HG03175 (cell line): Measurements from ENCODE around the gene IGFBPL1.
"Not testable (repeated sequence)": the region's sequence is repeated elsewhere in the genome, so short reads cannot be mapped to it uniquely, and the experiment has no call there.

ENCODE experiments used
- ATAC-seq: cut with Tn5 transposase; IDR thresholded peaks from one replicate; pipeline ENCODE4 v1.9.1; 2021; ENCODE audit warnings: mild to moderate bottlenecking, moderate library complexity; ENCODE audit not compliant: unreplicated experiment

Gene IGFBPL1

DNA sequence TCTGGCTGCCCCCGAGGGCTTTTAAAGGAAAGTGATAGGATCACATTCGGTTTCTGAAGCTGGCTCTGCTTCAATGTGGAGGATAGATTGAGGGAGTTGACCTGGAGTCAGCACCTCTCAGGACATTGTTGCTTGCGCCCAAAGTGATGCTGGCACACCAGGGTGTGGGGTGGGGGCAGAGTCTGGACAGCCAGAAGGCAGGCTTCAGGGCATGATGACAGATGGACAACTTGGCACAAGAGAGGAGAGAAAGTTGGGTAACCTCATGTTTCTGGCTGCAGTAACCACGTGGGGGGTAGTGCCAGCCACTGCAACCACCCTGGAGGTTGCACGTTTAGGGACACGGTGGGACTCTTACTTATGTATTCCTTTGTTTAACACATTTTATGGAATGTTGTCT, 22.3 kb downstream of the IGFBPL1 start:
- ATAC-seq = no peak

DNA sequence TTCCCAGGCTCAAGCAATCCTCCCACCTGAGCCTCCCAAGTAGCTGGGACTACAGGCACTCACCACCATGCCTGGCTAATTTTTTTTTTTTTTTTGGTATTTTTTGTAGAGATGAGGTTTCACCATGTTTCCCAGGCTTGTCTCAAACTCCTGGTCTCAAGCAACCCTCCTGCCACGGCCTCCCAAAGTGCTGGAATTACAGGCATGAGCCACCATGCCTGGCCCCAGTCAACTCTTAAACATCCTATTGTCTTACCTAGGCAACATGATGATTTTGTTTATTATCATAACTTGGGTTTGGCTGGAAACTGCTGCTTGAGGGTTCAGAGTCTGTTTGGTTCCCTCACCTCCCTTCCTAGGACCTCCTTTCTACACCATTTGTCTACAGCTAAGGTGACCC, 25.1 kb downstream of the IGFBPL1 start:
- ATAC-seq = not testable (repeated sequence)

DNA sequence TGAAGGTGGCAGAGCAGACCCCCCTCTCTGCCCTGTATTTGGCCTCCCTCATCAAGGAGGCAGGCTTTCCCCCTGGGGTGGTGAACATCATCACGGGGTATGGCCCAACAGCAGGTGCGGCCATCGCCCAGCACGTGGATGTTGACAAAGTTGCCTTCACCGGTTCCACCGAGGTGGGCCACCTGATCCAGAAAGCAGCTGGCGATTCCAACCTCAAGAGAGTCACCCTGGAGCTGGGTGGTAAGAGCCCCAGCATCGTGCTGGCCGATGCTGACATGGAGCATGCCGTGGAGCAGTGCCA, 27.9 kb downstream of the IGFBPL1 start:
- no peak for ATAC-seq

DNA sequence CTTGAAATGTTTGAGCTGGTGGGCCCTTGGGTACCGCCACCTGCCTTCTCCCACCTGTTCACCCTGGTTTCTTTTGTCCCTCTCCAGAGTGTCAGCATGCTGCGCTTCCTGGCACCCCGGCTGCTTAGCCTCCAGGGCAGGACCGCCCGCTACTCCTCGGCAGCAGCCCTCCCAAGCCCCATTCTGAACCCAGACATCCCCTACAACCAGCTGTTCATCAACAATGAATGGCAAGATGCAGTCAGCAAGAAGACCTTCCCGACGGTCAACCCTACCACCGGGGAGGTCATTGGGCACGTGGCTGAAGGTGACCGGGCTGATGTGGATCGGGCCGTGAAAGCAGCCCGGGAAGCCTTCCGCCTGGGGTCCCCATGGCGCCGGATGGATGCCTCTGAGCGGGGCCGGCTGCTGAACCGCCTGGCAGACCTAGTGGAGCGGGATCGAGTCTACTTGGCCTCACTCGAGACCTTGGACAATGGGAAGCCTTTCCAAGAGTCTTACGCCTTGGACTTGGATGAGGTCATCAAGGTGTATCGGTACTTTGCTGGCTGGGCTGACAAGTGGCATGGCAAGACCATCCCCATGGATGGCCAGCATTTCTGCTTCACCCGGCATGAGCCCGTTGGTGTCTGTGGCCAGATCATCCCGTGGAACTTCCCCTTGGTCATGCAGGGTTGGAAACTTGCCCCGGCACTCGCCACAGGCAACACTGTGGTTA, 28.4 kb downstream of the IGFBPL1 start:
- no peak for ATAC-seq

DNA sequence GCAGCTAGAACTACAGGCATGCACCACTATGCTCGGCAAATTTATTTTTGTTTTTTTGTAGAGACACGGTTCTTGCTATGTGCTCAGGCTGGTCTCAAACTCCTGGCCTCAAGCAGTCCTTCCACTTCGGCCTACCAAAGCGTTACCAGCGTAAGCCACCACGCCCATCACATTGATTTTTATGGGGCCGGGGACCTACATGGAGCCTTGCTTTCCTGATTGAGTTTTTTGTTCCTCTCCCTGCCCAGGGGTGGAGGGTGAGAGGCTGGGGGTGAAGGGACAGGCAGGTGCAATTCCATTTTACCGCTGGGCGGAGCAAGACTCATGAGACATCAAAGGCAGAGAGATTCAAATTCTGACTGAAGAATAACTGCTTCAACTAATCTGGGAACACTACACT, 29.8 kb downstream of the IGFBPL1 start:
- ATAC-seq = no peak

DNA sequence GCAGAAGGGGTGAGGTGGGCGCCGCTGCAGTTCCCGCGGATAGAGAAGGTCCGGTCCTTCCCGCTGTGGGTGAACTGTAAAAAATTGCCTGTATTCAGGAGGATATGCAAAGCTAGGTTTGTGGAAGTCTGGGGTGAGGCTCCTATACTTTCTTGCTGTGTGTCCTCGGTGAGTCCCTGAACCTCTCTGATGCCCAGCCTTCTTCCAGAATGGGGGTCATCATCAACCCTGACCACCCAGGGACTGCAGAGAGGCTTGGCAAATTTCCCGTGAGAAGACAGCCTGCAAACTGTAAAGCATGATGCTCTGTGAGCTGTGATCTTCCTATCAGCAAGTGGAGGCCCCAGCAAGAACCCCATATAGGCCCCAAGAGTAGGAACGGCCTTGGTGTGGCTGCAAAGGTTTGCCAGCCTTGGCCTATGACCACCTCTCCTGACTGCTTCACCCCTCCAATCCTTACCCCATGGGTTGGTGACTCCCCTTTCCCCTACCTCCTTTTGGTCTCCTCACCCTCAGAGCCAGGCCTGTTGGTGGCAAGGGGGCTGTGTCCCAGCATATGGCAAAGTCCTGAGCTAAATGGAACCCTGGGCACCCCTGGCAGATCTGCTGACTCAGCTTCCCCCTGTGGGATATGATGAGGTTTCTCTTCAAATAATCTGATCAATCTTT, 31.0 kb downstream of the IGFBPL1 start:
- no peak for ATAC-seq

DNA sequence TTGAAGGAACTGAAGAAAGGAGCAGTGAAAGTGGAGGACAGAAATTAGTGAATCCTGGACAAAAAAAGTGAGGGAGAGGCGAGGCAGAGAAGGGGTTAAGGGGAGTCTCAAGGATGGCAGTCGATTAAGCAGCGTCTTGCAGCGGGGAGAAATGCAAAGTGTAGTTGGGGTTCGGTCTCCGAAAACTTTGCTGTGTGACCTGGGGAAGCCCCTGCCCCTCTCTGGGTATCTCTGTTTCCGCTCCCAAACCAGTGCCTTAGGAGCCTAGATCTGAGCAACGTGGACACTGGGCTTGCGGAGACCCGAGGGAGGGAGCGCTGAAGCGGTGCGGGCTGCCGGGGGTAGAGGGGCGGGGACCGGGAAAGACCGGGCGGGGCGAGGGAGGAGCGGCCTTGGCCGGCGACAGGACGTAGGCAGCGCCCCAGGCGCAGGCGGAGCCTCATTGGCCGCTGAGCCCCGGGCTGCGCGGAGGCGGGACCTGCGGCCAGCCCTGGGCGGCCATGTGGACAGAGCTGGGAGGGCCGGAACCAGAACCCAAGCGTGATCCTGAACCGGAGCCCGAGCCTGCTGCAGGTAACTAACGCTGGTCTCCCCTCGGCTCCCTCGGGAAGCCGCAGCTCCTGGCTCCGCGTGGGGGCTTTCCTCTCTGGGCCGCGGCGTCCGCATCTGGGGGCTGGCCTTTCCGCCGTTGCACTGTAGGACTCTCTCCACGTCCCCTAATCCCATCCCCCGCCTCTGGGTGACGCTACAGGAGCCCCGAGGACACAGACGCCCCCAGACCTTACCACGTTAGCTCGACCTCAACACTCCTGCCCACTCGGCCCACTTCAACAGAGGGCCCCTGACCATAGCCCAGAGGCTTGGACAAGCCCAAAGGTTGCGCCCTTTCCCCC, 31.8 kb downstream of the IGFBPL1 start, which contains the start of gene ALDH1B1:
TSS of gene ALDH1B1 (plus strand) at position 468 of the 893 bp plus-strand sequence. CDS start 3,047 bp downstream, outside the sequence.
- ATAC-seq = peak; percentile 99

DNA sequence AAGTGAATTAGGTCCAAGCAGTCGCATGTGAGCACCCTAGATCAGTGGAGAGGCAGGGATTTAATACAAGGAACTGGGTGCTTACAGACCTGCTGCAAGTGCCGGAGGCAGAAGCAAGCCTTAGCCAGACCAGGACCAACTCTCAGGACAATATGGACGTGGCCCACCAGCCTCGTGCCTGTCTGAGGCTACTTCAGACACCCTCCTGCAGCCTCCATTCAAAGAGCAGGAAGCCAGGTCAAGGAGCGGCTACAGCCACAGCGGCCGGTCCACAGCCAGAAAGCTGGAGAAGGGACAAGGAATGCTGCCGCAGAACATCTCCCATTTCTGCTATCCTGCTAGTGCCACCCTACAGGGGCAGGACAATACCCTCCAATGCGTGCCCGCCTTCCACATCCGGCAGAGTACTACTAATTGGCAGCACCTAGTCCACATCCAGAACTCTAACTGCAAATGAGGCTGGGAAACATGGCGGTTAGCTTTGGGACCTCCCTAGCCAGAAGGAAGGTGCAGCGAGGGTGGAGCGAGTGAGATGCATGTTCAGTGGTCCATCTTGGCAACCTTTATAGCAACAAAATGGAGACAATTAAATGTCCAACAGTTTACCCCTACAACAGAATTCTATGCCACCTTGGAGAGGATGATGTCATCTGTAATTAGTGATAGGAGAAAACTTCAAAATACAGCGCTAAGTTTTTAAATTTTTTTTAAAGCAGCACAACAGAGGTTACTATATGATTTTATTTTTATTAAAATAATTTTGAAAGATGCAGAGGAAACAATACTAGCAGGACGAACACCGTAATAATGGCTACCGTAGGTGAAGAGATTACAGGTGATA, 32.8 kb downstream of the IGFBPL1 start:
- ATAC-seq = no peak

DNA sequence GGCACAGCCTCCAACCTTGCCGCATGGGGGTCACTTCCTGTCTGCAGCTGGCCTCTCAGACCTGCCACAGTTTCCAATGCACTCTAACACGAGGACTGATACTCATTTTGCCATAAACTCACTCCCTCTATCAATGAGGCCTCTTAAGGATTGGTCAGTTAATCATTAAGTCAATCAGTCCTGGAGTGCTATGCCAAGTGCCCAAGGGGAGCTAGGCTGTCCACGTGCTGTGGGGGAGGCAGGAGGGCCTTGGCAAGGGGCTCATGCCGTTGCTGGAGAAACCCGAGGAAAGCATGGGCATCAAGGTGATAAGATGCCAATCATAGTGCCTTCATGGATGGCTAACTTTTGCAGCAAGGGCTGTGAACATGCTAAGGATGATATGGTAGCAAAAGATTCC, 33.4 kb downstream of the IGFBPL1 start:
- no peak for ATAC-seq

DNA sequence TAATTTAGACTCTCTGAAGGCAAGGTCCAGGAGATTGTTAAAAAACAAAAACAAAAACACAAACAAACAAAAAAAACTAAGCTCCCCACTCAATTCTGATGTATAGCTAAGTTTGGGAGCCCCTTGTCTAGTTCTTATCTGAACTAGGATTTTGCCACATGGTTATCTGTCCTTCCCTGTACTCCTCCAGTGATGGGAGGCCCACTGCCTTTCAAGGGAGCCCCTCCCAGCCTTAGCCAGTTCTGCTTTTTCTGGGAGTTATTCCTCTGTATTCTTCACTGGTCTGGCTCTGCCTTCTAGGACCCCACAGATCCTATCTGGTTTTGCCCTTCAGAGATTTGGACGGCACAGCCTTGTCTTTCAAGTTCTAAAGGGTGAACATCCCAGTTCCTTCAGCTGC, 33.8 kb downstream of the IGFBPL1 start:
- ATAC-seq = no peak

DNA sequence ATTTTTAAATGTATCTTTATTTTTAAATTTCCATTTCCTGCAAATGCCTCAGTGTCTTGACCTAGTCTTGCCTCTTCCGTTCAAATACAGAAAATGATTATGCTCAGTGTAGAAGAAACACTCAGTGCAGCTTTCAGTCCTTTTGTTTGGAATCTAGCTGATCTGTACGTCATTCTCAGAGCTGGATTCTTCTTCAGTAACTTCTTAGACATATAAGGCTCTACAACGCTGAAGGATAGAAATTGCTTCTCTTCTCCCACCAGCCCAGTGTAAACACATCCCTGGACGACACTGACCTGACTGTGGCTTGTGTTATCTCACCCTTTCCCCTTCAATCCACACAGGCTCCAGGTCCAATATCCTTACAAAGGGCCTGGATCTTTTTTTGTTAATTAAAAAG, 34.9 kb downstream of the IGFBPL1 start:
- ATAC-seq = no peak

DNA sequence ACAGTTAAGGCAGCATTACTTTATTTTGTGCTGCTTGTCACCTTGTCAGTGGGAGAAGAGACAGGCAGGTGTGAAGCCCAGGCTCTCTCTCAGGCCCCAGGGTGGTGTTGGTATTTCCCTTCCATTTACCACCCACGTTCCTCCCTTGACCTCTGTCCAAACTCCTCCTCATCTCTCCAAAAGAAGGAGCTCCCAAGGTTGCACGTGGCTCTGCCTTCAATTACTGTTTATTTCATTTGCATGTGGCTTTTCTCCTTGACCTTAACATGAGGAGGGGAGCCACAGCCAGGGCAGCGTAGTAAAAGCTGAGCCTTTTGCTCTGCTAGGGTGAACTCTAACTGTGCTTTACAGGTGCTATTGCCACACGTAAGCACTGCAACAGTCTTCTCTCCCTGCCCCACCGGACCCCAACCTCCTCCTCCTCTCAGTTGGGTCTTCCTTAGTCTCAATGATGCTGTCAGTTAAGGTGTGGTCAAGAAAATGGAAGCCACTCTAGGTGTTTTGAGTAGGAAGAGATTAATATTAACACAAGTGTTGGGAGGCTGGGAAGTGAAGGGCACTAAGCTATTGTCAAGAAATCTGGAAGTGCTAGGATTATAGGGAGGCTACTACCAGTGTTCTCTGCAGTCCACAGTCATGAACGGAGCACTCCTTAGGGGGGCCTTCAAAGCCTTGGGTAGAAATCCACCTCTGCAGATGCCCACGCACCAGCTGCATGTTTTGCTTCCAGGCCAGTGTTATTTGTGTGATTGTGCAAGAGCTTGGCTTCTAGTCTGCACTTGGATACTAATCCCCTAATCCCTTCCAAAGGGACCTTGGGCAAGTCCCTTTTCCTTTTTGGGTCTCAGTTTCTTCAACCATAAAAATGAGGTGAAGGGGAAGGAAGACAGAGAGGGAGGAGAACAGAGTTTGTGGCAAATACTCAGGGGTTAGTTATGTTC, 35.7 kb downstream of the IGFBPL1 start:
- no peak for ATAC-seq

DNA sequence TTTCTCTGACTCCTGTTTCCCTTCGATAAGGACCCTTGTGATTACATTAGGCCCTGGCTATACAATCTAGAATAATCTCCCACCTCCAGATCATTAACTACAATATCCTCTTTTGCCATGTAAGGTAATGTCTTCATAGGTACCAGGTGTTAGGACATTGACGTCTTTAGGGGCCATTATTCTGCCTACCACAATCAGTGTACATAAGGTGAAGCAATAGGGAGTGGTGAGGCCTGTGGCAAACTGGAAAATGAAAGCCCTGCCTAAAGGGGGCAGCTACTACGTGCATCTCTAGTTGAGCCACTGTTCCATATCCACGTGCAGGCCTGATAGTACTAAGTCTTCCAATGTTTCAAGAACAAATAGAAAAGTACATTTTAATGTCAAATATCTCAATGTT, 36.5 kb downstream of the IGFBPL1 start:
- ATAC-seq = no peak

DNA sequence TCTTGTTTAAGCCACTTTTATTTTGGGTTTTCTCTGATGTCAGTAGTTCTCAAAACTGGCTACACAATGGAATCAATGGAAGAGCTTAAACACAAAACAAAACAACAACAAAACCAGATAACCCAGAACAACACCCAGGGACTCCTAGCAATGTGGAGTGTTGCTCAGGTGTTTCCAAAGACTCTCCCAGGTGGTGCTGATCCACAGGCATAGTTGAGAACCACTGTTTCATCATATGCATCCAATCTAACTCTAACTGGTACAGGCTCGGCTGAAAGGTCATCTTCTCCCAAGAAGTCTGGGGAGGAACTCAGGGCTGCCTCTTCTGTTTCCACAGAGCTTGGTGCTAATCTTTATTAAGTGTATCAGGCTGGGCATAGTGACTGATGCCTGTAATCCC, 37.2 kb downstream of the IGFBPL1 start:
- no peak for ATAC-seq

DNA sequence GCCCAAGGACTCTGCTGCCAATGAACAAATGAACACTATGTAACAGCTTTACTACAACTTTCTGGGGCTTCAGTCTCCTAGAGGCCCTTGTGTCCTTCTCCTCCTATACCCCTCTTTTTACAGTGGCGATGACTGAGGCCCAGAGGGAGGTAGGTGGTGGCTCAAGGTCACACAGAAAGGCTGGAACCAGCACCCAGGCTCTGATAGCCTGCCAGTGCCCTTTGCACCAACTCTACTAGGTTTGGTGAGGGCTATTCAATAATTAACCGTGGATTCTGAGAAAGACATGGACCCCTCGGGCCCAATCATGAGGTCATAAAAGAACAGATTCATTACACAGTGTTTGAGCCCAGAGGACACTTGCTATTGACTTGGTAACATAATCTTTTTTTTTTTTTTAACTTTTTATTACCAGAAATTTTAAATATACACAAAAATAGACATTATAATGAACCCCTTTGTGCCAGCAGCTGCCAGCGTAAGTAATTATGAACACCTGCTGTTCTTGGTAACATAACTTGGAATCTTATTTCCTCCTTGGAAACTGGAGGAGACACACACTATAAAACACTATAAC, 37.8 kb downstream of the IGFBPL1 start:
- ATAC-seq = no peak

DNA sequence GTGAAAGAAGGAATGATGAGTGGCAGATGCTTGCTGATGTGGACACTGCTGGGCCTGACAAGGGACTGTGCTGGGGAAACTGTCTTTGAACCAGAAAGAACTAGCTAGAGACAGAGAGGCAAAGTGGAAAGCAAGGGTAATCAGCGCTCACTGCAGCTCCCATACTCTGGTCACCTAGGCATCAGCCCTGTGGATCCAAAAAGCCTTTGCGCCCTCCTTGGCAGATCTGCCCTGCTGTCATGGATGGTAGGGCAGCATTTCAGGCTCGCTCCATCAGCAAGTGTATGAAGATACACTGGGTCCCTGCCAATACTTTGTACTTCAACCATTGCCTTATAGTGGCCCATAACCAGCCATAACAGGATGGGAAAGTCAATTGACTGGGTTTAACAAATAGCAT, 38.4 kb downstream of the IGFBPL1 start:
- ATAC-seq = no peak

DNA sequence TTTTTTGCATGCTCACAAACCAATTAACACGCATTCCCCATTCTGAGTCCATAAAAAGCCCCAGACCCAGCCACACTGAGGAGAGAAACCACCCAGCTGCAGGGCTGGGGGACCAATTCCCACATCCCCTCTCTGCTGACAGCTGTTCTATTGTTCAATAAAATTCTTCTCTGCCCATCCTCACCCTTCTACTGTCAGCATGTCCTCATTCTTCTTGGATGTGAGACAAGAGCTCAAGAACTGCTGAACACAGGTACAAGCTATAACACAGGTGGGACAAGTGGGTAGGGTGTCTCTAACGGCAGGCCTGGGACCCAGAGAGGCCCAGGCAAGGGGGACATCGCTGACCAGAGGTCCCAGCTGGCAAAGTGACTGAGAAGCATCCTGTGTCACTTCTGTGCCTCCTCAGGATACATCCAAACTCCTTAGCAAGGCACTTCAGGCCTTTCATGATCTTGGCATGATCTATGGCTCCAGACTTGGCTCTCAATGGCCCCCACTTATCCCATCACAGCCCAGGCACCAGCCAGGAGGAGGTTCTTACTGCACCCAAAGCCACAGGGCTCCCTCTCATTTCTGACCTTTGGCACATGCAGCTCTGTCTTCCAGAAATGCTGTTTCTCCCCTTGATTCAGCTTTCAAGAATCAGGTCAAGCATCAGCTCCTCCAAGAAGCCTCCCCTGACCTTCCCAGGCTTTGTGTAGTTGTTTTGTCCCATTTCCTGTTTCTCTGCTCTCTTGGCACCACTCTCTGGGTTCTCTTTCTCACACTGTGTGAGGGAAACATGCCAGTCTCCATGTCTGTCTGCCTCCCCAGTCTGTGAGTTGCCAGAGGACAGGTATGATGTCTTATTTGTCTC, 39.0 kb downstream of the IGFBPL1 start:
- ATAC-seq = no peak

DNA sequence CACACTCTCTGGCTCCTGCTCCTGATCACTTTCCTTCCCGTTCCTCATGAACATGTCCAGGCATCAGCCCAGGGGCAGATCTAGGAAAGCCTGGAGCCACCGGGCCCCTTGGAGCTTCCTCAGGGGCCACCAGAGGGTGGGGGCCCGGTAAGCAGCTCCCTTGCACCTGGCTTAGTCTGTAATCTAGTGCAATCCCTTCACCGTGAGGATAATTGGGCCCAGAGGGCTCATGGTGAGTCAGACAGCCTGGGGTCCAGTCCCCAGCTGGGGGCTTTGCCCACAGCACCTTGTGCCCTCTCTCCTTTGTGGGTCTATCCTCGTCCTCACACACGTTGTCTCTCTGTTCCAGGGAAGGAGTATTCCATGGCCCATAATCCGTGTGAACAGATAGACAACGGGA, 42.1 kb downstream of the IGFBPL1 start:
- no peak for ATAC-seq
